Measurements from ENCODE around the gene CD99.

DNA sequence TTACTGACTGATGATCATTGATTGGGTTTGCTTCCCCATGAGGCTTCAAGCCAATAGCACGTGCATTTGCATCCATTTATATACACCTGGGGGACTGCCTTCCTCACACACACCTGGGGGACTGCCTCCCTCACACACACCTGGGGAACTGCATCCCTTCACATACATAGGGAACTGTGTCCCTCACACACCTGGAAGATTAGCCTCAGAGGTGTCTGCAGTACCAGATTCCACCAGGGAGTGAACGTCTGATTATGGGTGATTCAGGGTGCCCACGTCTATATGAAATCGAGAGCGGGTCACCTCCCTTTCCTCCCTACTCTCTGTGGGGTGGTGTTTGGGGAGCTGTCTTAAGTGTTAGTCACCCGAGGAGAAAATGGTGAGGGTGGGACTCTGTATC, 16.9 kb downstream of the CD99 start:
- TF ChIP-seq CTCF (IDR thresholded peaks at IDR 0.05; ENCODE audit: low read length) (no peak), EZH2 (optimal IDR thresholded peaks at IDR 0.05; ENCODE audit: low read depth, low read length) (no peak)

All from MM.1S (cell line).